ENCODE data around the gene NIN.
A peak's percentile ranks its signal among the peaks of the same experiment; 100 is the strongest.

Gene NIN

DNA sequence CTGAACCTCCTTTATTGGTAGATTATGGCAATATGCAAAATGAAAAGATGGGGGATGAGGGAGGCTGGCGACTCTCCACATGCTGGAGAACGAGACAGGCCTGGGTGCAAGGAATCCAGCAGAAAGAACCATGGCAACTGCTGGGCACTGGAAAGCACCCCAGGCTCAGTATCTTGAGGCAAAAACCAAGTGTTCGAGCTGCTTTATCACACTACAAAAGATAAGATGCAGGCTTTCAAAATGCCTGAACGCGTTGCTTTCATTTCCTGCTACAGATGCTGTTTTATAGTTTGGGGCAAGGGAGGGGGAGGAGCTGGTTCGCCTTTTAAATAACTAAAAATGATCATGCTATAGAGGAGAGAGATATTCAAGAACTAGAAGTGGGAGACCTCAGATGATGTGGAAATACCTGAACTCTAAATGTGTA, 38.9 kb downstream of the NIN start:
- peak in 1 of 56 donors; percentile 30 for DNase-seq

DNA sequence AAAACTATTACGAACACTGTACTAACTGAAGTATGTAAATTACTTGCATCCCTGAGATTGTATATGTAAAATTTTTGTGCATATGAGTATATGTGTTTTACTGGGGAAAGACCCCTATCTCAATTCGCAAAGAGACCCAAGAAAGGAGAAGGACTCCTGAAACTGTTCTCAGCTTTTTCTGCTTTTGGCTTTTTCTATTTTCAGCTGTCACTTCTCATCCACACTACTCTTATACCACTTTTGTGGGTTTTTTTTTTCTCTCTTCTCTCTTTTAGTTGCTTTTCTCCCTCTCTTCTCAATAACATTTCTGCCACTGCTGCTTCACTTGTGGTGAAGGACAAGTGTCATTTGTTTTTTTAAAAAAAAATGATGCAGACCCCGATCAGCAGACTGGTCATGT, 39.8 kb downstream of the NIN start:
- DNase-seq: no peak

DNA sequence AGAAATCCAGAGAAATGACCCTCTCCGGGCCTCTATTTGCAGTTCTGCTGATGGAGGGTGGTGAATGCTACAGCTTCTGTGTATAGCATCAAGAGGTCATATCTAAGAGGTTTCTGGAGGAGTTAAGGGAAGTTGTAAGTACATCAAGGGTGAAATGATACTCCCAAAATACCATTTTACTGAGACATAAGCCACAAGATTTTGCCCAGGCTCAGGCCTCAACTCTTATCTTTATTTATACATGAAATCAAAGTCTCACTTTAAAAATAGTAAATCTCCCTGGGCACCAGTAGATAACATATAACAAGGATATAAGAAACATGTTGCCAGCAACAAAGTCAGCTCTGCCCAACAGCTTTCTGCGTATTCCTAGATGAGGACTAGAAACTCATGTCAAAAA, 40.4 kb downstream of the NIN start:
- DNase-seq: no peak

DNA sequence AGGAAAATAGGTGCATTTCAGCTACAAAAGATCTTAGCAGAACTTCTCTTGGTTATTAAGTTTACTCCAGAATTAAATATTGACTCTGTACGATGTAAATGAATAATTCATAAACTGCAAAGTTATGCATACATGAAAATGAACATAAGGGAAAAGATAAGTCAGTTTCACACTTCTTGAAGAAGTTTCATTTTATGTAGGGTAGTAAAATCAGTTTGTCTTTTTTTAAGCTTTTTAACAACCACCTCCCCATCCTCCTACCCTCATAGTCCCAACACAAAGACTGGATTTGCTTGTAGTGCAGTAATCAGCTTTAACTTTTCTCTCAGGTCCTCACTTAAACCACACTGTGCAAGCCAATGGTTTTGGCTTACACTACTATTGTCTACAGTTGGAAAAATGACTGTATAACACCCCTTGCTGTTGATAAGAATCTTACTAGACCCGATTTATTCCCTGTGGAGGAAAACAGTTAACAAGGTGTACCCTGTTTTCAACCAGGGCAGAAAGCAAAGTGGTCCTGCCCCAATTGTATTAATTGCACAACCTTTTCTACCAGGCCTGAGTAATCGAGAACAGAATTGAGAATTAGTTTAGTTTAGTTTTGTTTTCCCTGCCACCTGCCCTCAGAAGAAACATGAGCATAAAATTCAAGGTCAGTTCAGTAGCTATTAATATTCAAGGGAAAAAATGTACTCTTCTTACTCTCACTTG, 44.1 kb downstream of the NIN start:
- DNase-seq: no peak

DNA sequence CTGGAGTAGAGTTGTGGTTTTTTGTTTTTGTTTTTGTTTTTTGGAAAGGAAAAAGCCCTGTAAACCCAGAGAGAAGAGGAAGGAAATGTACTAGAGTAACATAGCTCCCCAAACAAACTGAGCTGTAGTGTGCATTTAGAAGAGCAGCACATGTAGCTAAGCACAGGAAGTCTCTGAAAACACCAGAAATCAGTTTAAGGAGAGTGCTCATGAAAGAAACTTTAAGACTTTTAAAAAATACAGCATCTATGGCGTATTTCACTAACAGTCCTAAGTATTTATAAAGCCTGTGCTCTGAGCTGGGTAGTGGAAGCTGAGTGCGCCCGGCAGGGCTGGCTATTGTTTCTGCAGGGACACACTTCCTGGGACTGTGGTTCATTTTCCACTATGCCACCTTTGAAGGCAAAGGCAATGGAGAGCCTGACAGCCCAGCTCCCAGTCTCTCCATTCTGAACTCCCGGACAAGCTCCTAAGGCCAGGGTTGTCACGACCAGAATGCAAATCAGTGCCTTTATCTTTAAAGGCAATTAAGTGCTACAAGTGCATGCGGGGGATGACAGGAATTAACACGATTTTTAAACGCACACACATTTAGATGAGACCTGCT, 45.4 kb downstream of the NIN start:
- peak in 3 of 56 donors; percentile 14 to 32 (median 28) for DNase-seq

DNA sequence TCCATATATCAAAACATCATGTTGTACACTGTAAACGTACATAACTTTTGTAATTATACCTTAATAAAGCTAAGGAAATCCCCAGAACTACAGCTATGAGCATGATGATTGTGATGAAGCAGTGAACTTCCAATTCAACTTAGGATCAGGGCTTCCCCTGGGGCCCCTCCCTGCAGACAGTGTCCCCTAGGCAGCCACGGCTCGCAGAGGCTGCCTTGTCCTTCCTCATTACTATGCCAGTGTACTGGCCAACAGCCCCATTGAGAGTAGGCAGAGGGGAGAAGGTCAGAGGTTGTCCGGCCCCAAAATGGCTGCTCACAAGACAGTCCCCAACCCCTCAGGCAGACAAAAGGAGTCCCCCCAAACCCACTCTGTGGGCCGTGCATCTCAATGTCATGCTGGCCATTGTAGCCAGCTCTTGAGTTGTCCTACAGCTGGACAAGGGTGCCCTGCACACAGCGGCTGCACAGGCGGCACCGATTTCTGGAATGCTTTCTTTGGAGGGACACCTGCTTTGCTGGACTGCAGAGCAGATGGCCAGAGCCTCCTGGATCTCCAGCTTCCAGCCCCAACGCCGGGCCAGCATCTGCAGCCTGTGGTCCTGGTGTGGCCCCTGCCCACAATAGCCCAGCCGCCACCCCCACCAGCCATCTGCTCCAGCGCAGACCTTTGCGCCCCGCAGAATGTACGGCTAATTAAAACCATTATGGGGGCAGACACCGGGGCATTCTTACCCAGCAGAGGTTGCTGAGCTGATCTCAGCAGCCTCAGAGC, 46.1 kb downstream of the NIN start:
- no peak for DNase-seq

DNA sequence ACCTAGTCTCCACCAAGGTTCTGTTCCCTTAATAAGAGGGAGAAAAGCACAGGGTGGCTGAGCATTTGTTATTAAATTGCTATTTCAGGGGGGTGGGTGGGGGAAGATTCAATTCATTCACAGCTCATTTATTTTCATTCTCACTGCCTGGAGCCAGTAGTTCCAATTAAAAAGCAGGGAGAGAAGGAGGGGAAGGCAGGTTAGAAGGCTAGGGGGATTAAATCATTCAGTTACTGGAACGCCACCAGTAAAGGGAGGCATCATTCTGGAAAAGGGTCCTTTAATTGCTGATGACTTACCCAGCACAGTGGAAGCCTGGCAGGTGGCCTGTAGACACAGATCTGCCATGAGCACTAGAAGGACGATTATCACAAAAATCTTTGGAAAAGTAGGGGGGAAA, 47.4 kb downstream of the NIN start:
- DNase-seq: no peak

DNA sequence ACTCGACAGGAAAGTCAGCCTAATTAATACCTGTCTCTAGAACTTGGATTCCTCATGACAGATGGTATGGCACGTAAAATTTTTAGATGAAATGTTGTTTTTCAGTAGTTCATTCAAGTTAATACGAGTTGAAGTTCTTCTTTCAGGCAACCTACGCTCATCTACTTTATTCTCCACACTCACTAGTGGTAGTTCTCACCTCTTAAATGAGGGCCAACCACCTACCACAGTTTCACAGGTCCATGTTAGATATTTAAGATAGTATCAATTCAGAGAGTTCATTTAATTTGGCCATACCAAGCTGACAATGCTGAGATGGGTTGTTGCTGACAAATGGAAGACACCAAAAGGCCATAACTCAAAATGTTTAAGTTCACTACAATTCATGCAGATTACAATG, 50.6 kb downstream of the NIN start:
- no peak for DNase-seq

DNA sequence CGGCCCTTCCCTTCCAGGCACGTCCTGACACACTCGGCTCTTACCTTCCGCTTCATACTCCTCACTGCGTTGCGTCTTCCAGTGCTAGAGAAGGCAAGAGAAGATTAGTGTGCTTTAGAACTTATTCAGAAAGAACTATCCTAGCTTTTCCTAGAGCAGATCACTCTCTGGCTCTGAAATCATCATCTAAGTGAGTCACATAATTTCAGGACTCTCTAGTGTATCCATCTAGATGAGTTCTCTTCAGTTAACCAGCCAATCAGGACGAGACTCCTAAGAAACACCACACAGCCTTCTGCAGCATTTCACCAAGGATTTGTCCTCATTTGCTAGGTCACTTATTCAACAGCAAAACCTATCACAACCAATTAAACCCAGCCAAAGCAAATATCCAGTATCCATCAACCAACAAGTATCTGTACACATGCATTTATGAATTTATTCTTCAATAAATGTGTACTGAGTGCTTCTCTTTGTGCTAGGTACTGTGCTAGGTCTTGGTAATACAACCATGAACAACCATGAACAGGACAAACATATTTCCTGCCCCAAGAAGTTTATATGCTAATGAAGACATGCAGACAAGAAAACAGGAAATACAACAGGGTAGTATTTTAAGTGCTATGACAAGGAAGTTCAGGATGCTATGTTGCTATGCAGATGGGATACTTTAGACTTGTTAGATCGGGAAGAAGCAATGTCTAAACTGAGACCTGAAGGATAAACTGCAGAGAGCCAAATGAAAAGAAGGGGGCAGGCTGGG, 52.1 kb downstream of the NIN start:
- no peak for DNase-seq

DNA sequence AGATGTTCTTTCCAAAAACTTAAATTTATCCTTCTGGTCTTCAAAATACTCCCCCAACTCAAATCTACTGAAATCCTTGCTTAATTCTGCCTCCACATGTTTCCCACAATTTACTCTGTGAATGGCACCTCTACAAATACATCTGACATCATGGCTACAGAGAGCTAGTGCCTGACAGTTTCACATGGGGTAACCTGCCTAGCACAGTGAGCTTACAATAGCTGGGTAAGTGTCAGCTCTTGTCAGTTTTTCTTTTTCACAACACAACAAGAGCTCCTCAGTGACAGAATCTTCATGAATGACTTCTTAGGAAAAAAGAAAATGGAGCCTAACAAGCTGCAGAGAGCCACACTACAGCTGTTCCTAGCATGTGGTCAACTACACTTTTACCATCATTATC, 54.4 kb downstream of the NIN start:
- no peak for DNase-seq

DNA sequence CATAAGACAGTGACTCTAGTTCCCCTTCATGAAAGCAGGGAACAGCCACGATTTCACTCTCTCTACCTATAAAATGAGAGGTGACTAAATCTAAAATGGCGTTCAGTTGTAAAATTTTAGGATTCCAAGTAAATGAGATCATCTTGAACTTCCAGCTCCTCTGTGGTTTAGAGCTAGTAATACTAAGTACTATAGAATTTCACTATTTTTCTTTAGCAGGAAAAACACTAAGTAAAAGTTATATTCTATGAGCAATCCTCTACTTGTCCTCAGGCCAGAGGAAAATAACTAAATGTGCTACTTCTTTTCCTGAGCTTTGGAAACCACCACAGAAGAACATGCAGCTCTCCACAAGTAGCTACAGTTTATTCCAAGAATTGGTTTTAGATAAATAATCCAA, 55.6 kb downstream of the NIN start:
- DNase-seq: no peak

DNA sequence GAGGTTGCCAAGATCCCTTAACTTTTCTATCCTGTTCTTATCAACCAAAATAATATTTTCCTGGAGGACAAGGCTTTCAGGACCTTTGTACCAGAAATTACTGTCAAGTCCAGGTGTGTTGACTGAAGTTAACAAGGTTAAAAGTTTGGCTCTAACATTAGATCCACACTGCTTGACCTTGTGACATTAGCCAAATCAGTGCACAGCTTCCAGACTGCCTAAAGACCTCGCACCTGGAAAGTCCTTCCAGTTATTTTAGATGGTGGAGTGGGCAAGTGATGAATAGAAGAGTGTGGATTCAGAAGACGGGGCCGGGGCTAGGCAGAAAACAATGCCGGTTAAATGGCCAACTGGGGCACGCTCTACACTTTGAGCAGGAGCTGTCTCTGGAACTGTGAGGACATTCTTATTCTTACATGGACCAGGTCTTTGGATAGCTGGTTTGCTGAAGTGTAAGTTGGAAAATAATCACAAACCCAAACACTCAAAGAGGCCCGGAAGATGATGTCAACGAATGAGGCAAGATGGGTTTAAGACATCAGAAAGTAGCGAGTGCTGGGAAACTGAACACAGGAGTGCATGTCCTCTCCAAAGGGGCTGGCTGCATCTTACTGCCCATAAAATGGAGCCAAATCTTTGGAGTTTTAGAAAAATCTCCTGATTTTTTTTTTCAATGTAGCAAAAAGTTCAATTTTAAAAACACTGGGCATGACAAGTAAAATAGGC, 56.3 kb downstream of the NIN start:
- no peak for DNase-seq

DNA sequence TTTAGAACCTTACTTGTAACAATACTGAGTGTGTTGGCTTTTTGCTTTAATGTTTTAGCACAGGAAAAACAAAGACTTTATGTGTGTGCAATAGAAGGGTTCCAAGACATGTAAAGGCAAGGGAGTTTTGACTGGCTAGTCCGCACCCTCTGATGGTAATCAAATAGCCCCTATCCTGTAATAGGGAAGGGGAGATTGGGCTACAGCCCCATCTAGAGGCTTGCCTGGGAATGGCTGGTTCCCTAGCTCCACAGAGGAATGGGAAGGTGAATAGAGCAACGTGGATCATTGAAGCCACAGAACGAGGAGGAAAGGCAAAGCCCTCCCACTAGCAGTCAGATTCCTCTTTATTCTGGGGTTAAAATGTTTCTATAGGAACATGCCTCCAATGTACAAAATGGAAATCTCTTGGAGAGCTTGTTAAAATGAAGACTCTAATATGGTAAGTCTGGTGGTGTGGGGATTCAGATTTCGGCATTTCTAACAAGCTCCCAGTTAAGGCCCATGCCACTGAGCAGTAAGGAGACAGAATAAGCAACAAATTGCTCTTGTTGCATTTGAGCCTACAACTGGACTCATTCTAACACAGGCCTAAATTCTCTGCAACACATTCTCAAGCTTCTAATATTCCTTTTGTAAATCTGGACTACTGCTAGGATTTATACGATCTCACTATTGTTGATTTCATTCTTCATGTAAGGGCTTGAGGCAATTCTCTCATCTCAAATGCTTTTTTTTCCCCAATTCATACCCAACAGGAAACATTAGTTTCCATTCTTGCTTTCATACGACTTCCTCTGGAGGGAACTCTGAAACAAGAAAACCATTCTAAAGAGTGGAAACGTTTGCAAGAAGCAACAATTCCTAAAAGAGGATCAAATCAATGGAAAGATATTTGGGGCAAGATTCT, 57.1 kb downstream of the NIN start:
- peak in 31 of 56 donors; percentile 8 to 69 (median 37) for DNase-seq

DNA sequence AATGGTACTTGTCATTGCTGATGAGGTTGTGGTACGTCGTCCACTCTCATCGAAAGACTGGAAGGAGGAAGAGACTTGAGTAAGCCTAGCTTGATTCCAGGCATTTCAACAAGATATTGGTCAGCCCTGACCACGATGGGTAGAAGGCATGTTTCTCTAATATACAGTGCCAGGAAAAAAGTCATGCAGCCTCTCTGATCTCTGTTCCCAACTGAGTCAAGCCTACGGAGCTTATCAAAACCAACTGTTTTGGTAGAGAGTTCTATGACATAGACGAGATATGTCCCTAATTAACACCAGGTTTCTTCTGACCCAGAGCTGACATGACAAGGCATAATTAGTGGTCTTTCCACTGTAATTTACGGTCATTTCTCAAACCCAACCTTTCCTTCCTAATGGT, 58.5 kb downstream of the NIN start:
- no peak for DNase-seq

DNA sequence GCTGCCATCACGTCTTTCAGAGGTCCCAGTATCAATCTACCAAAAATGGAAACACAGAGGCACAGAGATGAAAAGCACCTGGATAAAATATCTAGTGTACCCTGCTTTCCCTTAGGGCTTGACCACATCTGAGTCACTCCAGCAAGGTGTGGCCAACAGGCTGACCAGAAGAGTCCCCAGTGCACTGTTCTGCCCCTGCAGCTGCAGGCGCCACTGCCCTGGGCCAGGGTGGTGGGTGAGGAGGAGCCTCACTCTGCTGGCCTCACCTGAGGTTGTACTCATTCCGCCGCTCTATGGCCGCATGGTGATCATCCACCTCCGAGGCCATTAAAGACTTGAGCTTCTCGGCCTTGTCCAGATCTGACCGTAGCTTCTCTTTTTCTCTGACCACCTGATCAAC, 60.4 kb downstream of the NIN start:
- DNase-seq: no peak

DNA sequence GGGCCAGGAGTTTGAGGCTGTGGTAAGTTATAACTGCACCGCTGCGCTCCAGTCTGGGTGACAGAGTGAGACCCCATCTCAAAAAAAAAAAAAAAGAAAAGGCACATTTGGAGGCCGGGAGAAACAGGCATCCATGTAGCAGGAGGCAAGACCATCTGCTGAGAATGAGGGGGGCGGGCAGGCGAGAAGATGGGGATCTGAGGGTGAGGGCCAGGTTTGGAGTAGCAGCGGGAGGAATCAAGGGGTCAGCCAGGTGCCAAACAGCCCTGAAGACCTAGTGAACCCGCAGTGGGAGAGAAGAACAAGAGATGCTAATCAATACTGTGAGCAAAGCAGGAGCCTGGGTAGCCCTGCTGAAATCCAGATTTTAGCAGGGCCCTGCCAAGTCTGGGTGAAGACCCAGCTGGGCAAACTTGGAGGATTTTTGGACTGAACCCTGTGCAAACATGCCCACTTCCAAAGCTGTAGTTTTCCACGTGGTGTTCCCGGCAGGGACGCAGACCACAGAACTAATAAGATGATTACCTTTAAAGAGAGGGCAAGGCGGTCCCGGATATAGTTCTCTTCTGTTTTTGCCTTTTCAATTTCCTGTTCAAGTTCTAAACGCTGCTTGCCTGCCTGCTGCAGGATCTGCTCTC, 61.0 kb downstream of the NIN start:
- peak in 3 of 56 donors; percentile 10 to 20 (median 12) for DNase-seq

DNA sequence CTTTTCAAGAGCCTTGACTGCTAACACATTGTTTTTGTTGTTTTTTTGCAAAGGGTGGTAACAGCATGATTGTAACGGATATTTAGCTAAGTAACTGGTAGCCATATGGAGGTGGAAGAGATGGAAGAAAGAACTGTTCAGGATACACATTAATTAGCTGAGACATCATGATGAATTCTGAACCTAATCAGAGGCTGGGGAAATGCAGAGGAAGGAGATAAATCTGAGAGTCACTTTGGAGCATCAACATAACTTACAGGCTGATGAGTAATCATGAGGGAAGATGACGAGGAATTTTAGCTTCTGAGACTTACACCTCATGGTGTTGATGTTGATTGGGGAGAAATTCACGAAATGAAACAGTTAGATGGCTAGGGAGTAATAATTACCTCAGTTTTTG, 62.3 kb downstream of the NIN start:
- no peak for DNase-seq

DNA sequence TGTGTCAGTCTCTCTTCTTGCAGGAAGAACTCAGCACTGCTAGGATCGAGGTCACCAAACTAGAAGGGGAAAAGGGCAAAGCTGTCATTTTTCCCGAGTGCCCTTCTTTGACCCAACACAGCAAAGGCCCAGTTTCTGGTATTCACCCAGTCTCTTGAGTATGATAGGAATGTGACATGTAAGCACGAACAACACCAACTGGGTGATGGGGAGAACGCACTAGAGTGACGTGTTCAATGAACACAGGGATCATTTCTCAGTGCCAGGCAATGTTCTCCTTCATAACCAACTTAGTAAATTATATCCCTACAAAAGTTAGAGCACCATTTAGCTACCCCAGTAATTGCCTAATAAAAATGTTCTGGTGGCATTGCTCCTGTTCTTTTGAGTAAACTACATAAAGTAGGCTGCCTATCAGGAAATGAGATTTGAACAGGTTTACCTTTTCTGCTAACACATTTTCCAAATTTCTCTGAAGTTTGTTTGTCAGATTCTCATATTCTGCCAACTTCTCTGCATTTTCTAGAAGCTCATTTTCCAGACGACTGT, 64.5 kb downstream of the NIN start:
- DNase-seq: no peak

DNA sequence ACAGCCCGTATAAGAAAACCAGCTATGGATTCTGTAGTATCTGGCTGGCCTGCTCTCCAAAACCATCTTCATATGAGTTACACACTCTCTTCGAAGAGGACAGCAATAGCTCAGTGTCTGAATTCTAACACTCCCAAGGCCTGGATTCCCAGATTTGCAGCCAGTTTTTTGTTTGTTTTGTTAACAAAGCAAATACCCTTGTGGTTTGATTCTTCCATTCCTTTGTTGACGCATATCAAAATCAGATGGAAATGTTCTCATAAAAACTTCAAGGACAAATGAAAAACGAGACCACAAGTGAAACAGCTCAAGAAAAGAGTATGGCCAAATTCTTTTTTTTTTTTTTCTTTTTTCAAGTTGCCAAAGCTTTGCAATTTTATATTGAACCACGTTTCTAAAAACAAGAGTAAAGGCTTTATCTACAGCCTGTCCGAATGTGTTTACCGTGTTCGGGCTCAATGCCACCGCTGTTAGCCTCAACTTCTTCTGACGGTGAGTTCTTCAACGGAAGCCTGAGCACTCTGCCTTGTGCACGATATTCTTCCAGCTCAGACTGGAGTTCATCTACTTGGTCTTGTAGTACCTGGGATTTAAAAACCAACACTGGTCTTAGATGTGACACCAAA, 67.5 kb downstream of the NIN start:
- DNase-seq: no peak

Data from nucleus accumbens (tissue), 56 donors.